OCI-LY7 (cell line): ENCODE measurements around the gene GOLGA8M.
"Not testable (repeated sequence)": the region's sequence is repeated elsewhere in the genome, so short reads cannot be mapped to it uniquely, and the experiment has no call there.

Experiments used
- EZH2phosphoT487 ChIP-seq: fragments of 200-600 bp; sonication (generic); IDR thresholded peaks from 2 replicates; pipeline ENCODE4 v1.6.1; 2018; ENCODE audit warnings: low read depth, borderline replicate concordance, mild to moderate bottlenecking, mixed run types, antibody characterized with exemption, low read length, moderate library complexity, mixed read lengths
- TF ChIP-seq, protein P1 (sequence below): fragments of 200-600 bp; sonication (generic); conservative IDR thresholded peaks from 2 replicates; pipeline ENCODE4 v1.5.1; 2014; ENCODE audit warnings: mild to moderate bottlenecking, antibody characterized with exemption, low read length, moderate library complexity, mixed read lengths

DNA sequence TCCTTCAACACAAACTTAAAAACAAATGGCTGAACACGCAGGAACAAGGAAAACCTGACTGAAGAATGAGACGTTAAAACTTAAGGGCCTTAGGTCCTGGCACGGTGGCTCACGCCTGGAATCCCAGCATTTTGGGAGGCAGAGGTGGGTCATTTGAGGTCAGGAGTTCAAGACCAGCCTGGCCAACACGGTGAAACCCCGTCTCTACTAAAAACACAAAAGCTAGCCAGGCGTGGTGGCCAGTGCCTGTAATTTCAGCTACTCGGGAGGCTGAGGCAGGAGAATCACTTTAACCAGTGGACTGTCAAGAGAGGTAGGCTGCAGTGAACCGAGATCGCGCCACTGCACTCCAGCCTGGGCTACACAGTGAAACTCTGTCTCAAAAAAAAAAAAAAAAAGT lies 6.4 kb upstream of the GOLGA8M start:
- TF ChIP-seq, protein P1, sequence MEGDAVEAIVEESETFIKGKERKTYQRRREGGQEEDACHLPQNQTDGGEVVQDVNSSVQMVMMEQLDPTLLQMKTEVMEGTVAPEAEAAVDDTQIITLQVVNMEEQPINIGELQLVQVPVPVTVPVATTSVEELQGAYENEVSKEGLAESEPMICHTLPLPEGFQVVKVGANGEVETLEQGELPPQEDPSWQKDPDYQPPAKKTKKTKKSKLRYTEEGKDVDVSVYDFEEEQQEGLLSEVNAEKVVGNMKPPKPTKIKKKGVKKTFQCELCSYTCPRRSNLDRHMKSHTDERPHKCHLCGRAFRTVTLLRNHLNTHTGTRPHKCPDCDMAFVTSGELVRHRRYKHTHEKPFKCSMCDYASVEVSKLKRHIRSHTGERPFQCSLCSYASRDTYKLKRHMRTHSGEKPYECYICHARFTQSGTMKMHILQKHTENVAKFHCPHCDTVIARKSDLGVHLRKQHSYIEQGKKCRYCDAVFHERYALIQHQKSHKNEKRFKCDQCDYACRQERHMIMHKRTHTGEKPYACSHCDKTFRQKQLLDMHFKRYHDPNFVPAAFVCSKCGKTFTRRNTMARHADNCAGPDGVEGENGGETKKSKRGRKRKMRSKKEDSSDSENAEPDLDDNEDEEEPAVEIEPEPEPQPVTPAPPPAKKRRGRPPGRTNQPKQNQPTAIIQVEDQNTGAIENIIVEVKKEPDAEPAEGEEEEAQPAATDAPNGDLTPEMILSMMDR, result not testable (repeated sequence)
- not testable (repeated sequence) for TF ChIP-seq EZH2phosphoT487
